ENCODE measurements around the gene COX7B. TPM values are rescaled to one million over a fixed set of nuclear protein-coding genes. Genes with fewer than 3 reads are reported as not detected.

COX7B gene, protein sequence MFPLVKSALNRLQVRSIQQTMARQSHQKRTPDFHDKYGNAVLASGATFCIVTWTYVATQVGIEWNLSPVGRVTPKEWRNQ
- 328 and 355 TPM in 2 replicates for total RNA-seq

DNA sequence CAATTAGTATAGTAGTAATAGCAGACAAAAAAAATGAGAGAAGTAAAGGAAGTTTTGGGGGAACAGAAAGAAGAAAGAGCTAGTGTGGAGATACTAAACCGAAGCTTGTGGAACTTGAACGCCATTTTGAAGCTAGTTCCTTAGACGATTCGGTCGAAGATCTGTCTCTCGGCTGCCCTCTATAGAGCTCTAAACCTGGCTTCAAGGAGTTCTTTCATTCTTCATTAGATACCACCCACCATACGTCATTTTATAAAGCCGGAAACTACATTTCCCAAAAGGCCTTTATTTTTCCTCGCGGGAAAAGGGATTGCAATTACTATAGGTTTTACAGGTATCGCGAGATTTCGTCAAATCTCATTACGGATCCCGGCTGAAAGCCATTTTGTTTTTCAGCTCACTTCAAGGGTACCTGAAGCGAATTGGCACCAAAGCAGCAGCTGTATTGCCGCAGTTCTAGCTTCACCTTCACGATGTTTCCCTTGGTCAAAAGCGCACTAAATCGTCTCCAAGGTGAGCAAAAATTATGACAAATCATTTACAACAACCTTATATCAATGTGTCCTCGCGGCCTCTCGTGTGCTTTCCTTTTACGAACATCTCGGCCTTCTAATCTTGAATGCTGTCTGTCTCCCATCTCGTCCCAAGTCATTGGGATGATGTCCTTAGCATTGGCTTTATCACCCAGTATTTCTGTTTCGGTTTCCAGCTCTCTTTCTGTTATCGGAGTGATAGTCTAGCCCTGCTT is at the start of gene COX7B:
Gene COX7B, plus strand, starts transcription at position 388 of the 748 bp plus-strand sequence. Its CDS starts 86 bp downstream, at position 474.

DNA sequence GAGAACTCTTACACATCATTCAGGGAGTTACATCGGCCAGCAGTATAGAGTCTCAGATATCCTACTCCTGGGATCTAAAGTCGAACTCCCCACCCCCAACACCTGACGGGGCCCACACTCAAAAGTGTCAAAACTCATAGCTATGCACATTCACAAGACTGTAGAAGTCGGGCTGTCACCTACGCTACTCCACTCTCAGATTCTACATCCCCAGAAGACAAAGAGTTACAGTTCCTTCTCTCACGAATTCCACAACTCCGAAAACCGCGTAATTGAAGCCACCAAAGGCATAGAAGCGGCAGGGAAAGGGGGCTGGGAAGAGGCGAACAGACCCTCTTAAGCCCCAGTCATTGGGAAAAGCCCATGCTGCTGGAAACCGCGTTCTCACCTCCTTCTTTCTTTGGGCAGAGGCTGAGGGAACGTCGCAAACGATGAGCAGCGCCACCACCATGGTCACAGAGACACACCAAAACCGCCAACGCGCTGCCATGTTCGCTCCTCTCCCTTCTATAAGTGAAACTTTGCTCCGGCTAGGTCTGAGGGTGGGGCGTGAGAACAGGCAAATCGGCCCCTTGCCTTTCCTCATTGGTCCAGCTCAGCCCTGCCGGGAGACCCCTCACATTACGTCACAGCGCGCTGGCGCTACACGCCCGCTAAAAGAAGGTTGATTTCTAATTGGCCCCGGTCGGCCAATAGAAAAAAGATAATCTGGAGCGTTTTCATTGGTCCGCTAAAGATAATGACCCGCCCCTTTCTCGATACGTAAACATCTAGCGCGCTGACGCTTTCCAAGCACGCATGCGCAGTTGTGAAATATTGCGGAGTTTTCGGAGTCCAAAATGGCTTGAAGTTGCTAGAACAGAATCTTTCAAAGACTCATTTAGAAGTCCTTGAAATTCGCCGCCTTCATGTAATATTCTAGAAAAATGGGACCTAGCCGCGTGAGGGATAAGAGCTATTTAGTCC is 4.1 kb upstream of the COX7B start, which contains the start of gene MAGT1:
Gene MAGT1, minus strand, starts transcription at position 515 of the 966 bp plus-strand sequence. Its CDS starts 25 bp downstream, at position 490.

DNA sequence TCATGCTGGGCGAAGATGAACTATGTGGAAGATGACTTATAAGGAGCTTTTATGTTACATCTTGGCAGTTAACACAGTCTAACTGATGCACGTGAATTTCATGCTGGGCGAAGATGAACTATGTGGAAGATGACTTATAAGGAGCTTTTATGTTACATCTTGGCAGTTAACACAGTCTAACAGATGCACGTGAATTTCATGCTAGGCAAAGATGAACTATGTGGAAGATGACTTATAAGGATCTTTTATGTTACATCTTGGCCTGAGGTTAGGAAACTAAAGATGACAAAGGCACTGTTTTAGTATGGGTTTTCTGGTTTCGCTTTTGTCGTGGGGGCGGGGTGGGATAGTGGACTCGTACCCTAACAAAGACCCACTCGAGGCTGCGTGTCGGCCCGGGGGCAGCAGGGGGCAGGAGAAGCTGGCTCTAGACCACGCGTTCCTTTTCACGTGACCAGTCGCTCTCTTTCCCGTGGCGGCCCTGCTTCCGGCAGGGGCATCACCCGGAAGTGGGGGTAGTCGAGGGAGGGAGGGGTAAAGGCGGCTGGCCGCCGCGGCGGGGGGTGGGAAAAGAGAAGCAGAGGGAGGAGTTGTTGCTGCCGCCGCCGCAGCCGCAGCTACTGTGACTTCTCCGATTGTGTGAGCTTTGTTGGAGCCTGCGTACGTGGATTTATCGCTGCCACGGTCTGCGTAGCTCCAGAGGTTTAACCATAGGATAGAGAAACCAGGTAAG is 11.0 kb downstream of the COX7B start, which contains the start of gene ATP7A:
Gene ATP7A, plus strand, starts transcription at position 586 of the 733 bp plus-strand sequence. CDS start 60,949 bp downstream, outside the sequence.

Other genes with a start within 250 kb of the COX7B start
- gene ATRX, start 113.3 kb upstream of the COX7B start, total RNA-seq, result 67.3 and 76.5 TPM in 2 replicates
- gene MAGT1, start 4.0 kb upstream of the COX7B start, total RNA-seq, result 308 and 311 TPM in 2 replicates
- 9.8 and 11.5 TPM in 2 replicates for gene ATP7A, start 11.2 kb downstream of the COX7B start, total RNA-seq
- gene PGAM4, start 70.2 kb downstream of the COX7B start, total RNA-seq, result 0.11 TPM in 1 of 2 replicates, not detected in the other
- 191 and 193 TPM in 2 replicates for gene PGK1, start 204.8 kb downstream of the COX7B start, total RNA-seq
- 13.9 and 22.1 TPM in 2 replicates for gene TAF9B, start 240.2 kb downstream of the COX7B start, total RNA-seq